Germinal center (tissue), 1 donor: ENCODE measurements around the gene LIN9.
"Not testable (repeated sequence)": the region's sequence is repeated elsewhere in the genome, so short reads cannot be mapped to it uniquely, and the experiment has no call there.

Experiments used
- DNase-seq: peaks from one replicate; pipeline ENCODE4 v3.0.0; 2012; ENCODE audit warnings: mixed read lengths, low spot score

The LIN9 gene

GRCh38 chr1:226308723-226309397 lies at the start of gene LIN9:
LIN9 (minus strand) TSS chr1:226309164; CDS start chr1:226309139, 25 bp downstream.
- DNase-seq, result peak; percentile 87

- no peak for DNase-seq
Observed at GRCh38 chr1:226357416-226357815, 48.5 kb upstream of the LIN9 start.

- DNase-seq, result peak; percentile 82
Observed at GRCh38 chr1:226355669-226356551, 46.9 kb upstream of the LIN9 start.

GRCh38 chr1:226355016-226355415 lies 46.1 kb upstream of the LIN9 start:
- DNase-seq, result no peak

GRCh38 chr1:226353698-226354525 lies 44.9 kb upstream of the LIN9 start:
- peak; percentile 45 for DNase-seq

GRCh38 chr1:226351709-226352108 lies 42.7 kb upstream of the LIN9 start:
- DNase-seq, result no peak

GRCh38 chr1:226350519-226350865 lies 41.5 kb upstream of the LIN9 start:
- DNase-seq, result no peak

- peak; percentile 67 for DNase-seq
Observed at GRCh38 chr1:226349801-226350518, 41.0 kb upstream of the LIN9 start.

- no peak for DNase-seq
Observed at GRCh38 chr1:226349081-226349480, 40.1 kb upstream of the LIN9 start.

- no peak for DNase-seq
Observed at GRCh38 chr1:226344441-226345259, 35.7 kb upstream of the LIN9 start.

- DNase-seq, result no peak
Observed at GRCh38 chr1:226342656-226343055, 33.7 kb upstream of the LIN9 start.

GRCh38 chr1:226340111-226340510 lies 31.1 kb upstream of the LIN9 start:
- DNase-seq, result not testable (repeated sequence)

GRCh38 chr1:226337276-226337875 lies 28.4 kb upstream of the LIN9 start:
- no peak for DNase-seq

- no peak for DNase-seq
Observed at GRCh38 chr1:226335661-226336060, 26.7 kb upstream of the LIN9 start.

GRCh38 chr1:226332947-226333346 lies 24.0 kb upstream of the LIN9 start:
- DNase-seq, result no peak

GRCh38 chr1:226329237-226329636 lies 20.3 kb upstream of the LIN9 start:
- DNase-seq, result no peak

GRCh38 chr1:226327761-226328162 lies 18.8 kb upstream of the LIN9 start:
- no peak for DNase-seq

- DNase-seq, result no peak
Observed at GRCh38 chr1:226325178-226325577, 16.2 kb upstream of the LIN9 start.

GRCh38 chr1:226324479-226324878 lies 15.5 kb upstream of the LIN9 start:
- no peak for DNase-seq

- no peak for DNase-seq
Observed at GRCh38 chr1:226322986-226323385, 14.0 kb upstream of the LIN9 start.

- no peak for DNase-seq
Observed at GRCh38 chr1:226320930-226321329, 12.0 kb upstream of the LIN9 start.
